Ovary (tissue), 3 donors: ENCODE measurements around the gene SOX14.

ENCODE experiments used
- CTCF ChIP-seq, 3 donors: fragments of 450-650 bp in 2 of 3; fragments of 200-600 bp in 1 of 3; IDR thresholded peaks; one replicate each; pipeline versions ENCODE4 v1.5.1 to v1.8.0; 2016 to 2022; ENCODE audit warnings: antibody characterized with exemption in 3 of 3, mild to moderate bottlenecking in 1 of 3
- POLR2A ChIP-seq: fragments of 450-650 bp; IDR thresholded peaks from one replicate; pipeline ENCODE4 v1.6.1; 2017; ENCODE audit warnings: antibody characterized with exemption, mild to moderate bottlenecking, moderate library complexity
- donor health status: DM: no; HTN: no; CAD: no.

- TF ChIP-seq CTCF (IDR thresholded peaks at IDR 0.05) (no peak), POLR2A (no peak)
Observed at GRCh38 chr3:137766876-137767537, 2.9 kb downstream of the SOX14 start.
